Fibroblast of lung (primary cell): Measurements from ENCODE around the gene SLC2A14. TPM values are rescaled to one million over a fixed set of nuclear protein-coding genes. Genes with fewer than 3 reads are reported as not detected.

Experiments used
- DNase-seq, 2 donors: peaks; one replicate each; pipeline versions ENCODE4 v3.0.0 to v3.0.0-alpha.2; 2010; ENCODE audit warnings: low read depth in 2 of 2
- H2AFZ ChIP-seq: 2 replicates; pipeline ENCODE4 v1.5.1; 2012; ENCODE audit warnings: low read length, control low read depth, inconsistent platforms
- H3K27ac ChIP-seq: 2 replicates; pipeline ENCODE4 v1.5.1; 2011; ENCODE audit warnings: low read length, control low read depth; ENCODE audit not compliant: insufficient read depth
- H3K27me3 ChIP-seq: 2 replicates; pipeline ENCODE4 v1.5.1; 2011; ENCODE audit warnings: mild to moderate bottlenecking, low read length; ENCODE audit not compliant: control insufficient read depth, insufficient read depth
- H3K36me3 ChIP-seq: 2 replicates; pipeline ENCODE4 v1.5.1; 2011; ENCODE audit warnings: low read length; ENCODE audit not compliant: control insufficient read depth, insufficient read depth
- H3K4me1 ChIP-seq: 2 replicates; pipeline ENCODE4 v1.5.1; 2011; ENCODE audit warnings: low read length; ENCODE audit not compliant: control insufficient read depth, insufficient read depth; ENCODE audit errors: extremely low read depth
- H3K4me2 ChIP-seq: 2 replicates; pipeline ENCODE4 v1.5.1; 2011; ENCODE audit warnings: low read length, control low read depth; ENCODE audit not compliant: insufficient read depth; ENCODE audit errors: extremely low read depth
- H3K4me3 ChIP-seq, 4 experiments: fragments of 200-600 bp in 1 of 4; sonication (generic) in 1 of 4; replicated peaks in 1 of 4; 2 replicates each; pipeline ENCODE4 v1.5.1; 2011 to 2016; ENCODE audit warnings: low read length in 4 of 4, low read depth in 3 of 4, mild to moderate bottlenecking in 3 of 4, control low read depth in 2 of 4, inconsistent platforms in 1 of 4, mixed read lengths in 1 of 4; ENCODE audit not compliant: insufficient read depth in 1 of 4; ENCODE audit errors: control extremely low read depth in 1 of 4
- H3K79me2 ChIP-seq: 2 replicates; pipeline ENCODE4 v1.5.1; 2012; ENCODE audit warnings: mild to moderate bottlenecking, low read length, inconsistent platforms; ENCODE audit not compliant: control insufficient read depth, insufficient read depth
- H3K9ac ChIP-seq: 2 replicates; pipeline ENCODE4 v1.5.1; 2011; ENCODE audit warnings: mild to moderate bottlenecking, low read length, control low read depth; ENCODE audit not compliant: insufficient read depth
- H3K9me3 ChIP-seq: 2 replicates; pipeline ENCODE4 v1.5.1; 2012; ENCODE audit warnings: low read depth, low read length; ENCODE audit not compliant: control insufficient read depth, insufficient read depth
- H4K20me1 ChIP-seq: 2 replicates; pipeline ENCODE4 v1.5.1; 2011; ENCODE audit warnings: low read length; ENCODE audit not compliant: control insufficient read depth, insufficient read depth; ENCODE audit errors: extremely low read depth
- CTCF ChIP-seq, 2 donors: IDR thresholded peaks in 1 of 2; conservative IDR thresholded peaks in 1 of 2; 1 replicate in 1 of 2; 2 replicates in 1 of 2; pipeline ENCODE4 v1.5.1; 2011 to 2012; ENCODE audit warnings: low read length in 2 of 2, control low read depth in 1 of 2, inconsistent platforms in 1 of 2, low read depth in 1 of 2, mild to moderate bottlenecking in 1 of 2
- EZH2 ChIP-seq: IDR thresholded peaks from 2 replicates; pipeline ENCODE4 v1.5.1; 2012; ENCODE audit warnings: low read length, control low read depth, mild to moderate bottlenecking; ENCODE audit errors: missing control alignments
- polyA plus RNA-seq, 2 donors: library from polyadenylated mRNA; depleted of rRNA in 1 of 2; stranded (reverse) in 1 of 2; unstranded in 1 of 2; fragments of >200 nt; gene quantifications; 2 replicates each; pipeline ENCODE4 v1.2.1, GENCODE V29; 2011 to 2012; ENCODE audit warnings: missing spikeins in 1 of 2
- total RNA-seq: library from RNA; depleted of rRNA; stranded (reverse); fragments of >200 nt; gene quantifications from 2 replicates; pipeline ENCODE4 v1.2.1, GENCODE V29; 2014

SLC2A14 gene
- total and polyA plus RNA-seq, 2 donors (not counting 1 experiment from before 2014, with no cell fraction given), result 0.07 to 0.17 TPM

- Histone ChIP-seq H3K4me2 (no peak overlapping the region), H3K9ac (no peak overlapping the region), H3K4me1 (no peaks in the 10 kb centered on the region), H3K27ac (no peak overlapping the region), H3K27me3 (no peaks in the 10 kb centered on the region), H2AFZ (no peak overlapping the region), H4K20me1 (no peaks in the 10 kb centered on the region), H3K9me3 (no peaks in the 10 kb centered on the region), H3K4me3 (no peak overlapping the region), H3K36me3 (no peaks in the 10 kb centered on the region), H3K79me2 (no peaks in the 10 kb centered on the region)
- DNase-seq, result no peak
- TF ChIP-seq EZH2, result no peak
- no peak for TF ChIP-seq CTCF (conservative IDR thresholded peaks at IDR 0.05 in 1 of 2, IDR thresholded peaks at IDR 0.05 in 1 of 2; ENCODE audit: low read depth in 1 of 2, low read length in 2 of 2)
These were observed 90.7 kb downstream of the SLC2A14 start for GRCh38 chr12:7782055-7782454.

DNA sequence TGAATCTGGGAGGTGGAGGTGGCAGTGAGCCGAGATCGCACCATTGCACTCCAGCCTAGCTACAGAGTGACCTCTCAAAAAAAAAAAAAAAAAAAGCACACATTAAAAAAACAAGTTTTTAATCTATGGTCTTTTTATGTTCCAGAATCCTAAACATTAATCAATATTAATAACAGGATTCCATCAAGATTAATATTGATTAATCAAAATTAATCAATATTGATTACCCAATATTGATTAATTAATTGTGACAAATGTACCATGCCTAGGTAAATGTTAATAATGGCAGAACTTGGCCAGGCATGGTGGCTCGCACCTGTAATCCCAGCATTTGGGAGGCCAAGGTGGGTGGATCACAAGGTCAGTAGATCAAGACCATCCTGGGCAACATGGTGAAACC is 91.4 kb downstream of the SLC2A14 start:
- no peak overlapping the region for H3K4me3 ChIP-seq
- no peaks in the 10 kb centered on the region for H3K9me3 ChIP-seq
- H3K4me2 ChIP-seq, result no peak overlapping the region
- TF ChIP-seq EZH2 (no peak), CTCF (conservative IDR thresholded peaks at IDR 0.05 in 1 of 2, IDR thresholded peaks at IDR 0.05 in 1 of 2; ENCODE audit: low read depth in 1 of 2, low read length in 2 of 2) (no peak)
- H3K9ac ChIP-seq, result no peak overlapping the region
- H3K27ac ChIP-seq, result no peak overlapping the region
- no peak for DNase-seq
- no peaks in the 10 kb centered on the region for H3K4me1 ChIP-seq
- H4K20me1 ChIP-seq, result no peaks in the 10 kb centered on the region
- H3K79me2 ChIP-seq, result no peaks in the 10 kb centered on the region
- H2AFZ ChIP-seq, result no peak overlapping the region
- H3K36me3 ChIP-seq, result no peaks in the 10 kb centered on the region
- H3K27me3 ChIP-seq, result no peaks in the 10 kb centered on the region

- Histone ChIP-seq H3K4me3 (no peak overlapping the region), H3K27me3 (no peaks in the 10 kb centered on the region), H3K79me2 (no peaks in the 10 kb centered on the region), H4K20me1 (no peaks in the 10 kb centered on the region), H3K4me1 (no peaks in the 10 kb centered on the region), H3K4me2 (no peak overlapping the region), H2AFZ (no peak overlapping the region), H3K9ac (no peak overlapping the region), H3K9me3 (no peaks in the 10 kb centered on the region), H3K36me3 (no peaks in the 10 kb centered on the region), H3K27ac (no peak overlapping the region)
- TF ChIP-seq EZH2 (no peak), CTCF (conservative IDR thresholded peaks at IDR 0.05 in 1 of 2, IDR thresholded peaks at IDR 0.05 in 1 of 2; ENCODE audit: low read depth in 1 of 2, low read length in 2 of 2) (no peak)
- no peak for DNase-seq
These were observed 102.7 kb downstream of the SLC2A14 start for GRCh38 chr12:7769999-7770398.

Other genes with a start within 250 kb of the SLC2A14 start
- not detected in 2 replicates for gene APOBEC1, start 207.0 kb downstream of the SLC2A14 start, total RNA-seq
- not detected in 2 replicates for gene APOBEC1, start 207.0 kb downstream of the SLC2A14 start, polyA plus RNA-seq
- gene GDF3, start 177.1 kb downstream of the SLC2A14 start, total RNA-seq, result not detected in 2 replicates
- not detected in 2 replicates for gene GDF3, start 177.1 kb downstream of the SLC2A14 start, polyA plus RNA-seq
- not detected in 2 replicates for gene DPPA3, start 161.5 kb downstream of the SLC2A14 start, total RNA-seq
- gene DPPA3, start 161.5 kb downstream of the SLC2A14 start, polyA plus RNA-seq, result not detected in 2 replicates
- gene CLEC4C, start 125.5 kb downstream of the SLC2A14 start, total RNA-seq, result not detected in 2 replicates
- not detected in 2 replicates for gene CLEC4C, start 125.5 kb downstream of the SLC2A14 start, polyA plus RNA-seq
- not detected in 2 replicates for gene NANOGNB, start 107.7 kb downstream of the SLC2A14 start, total RNA-seq
- not detected in 2 replicates for gene NANOGNB, start 107.7 kb downstream of the SLC2A14 start, polyA plus RNA-seq
- gene NANOG, start 83.5 kb downstream of the SLC2A14 start, total RNA-seq, result not detected in 2 replicates
- 0.02 TPM in 1 of 2 replicates, not detected in the other for gene NANOG, start 83.5 kb downstream of the SLC2A14 start, polyA plus RNA-seq
- 95.0 and 127 TPM in 2 replicates for gene SLC2A3, start 63.3 kb upstream of the SLC2A14 start, total RNA-seq
- 83.0 and 124 TPM in 2 replicates for gene SLC2A3, start 63.3 kb upstream of the SLC2A14 start, polyA plus RNA-seq
- 5.4 and 8.3 TPM in 2 replicates for gene FOXJ2, start 159.8 kb upstream of the SLC2A14 start, total RNA-seq
- 8.3 and 9.2 TPM in 2 replicates for gene FOXJ2, start 159.8 kb upstream of the SLC2A14 start, polyA plus RNA-seq
- gene C3AR1, start 193.4 kb upstream of the SLC2A14 start, total RNA-seq, result 0.17 TPM in 1 of 2 replicates, not detected in the other
- 0.34 and 0.37 TPM in 2 replicates for gene C3AR1, start 193.4 kb upstream of the SLC2A14 start, polyA plus RNA-seq
- 40.8 and 41.1 TPM in 2 replicates for gene NECAP1, start 209.4 kb upstream of the SLC2A14 start, total RNA-seq
- gene NECAP1, start 209.4 kb upstream of the SLC2A14 start, polyA plus RNA-seq, result 31.0 and 37.9 TPM in 2 replicates